Measurements from ENCODE around the gene KRT12. TPM values are rescaled to one million over a fixed set of nuclear protein-coding genes. Genes with fewer than 3 reads are reported as not detected.

The KRT12 gene
- polyA plus RNA-seq, 1 of the 3 experiments (the other 2 are of a cell fraction): not detected

GRCh38 chr17:40871316-40871715 lies 4.3 kb upstream of the KRT12 start:
- H4K20me1 ChIP-seq (ENCODE audit: insufficient read depth): no peaks in the 10 kb centered on the region
- H3K4me3 ChIP-seq (ENCODE audit: low read depth in 2 of 2, low read length in 1 of 2): no peak overlapping the region
- no peaks in the 10 kb centered on the region; the same call in 1 of the 2 replicates for H3K9me3 ChIP-seq
- ChIA-PET CTCF (interaction anchor here (1.0 kb wide), 1 partner anchor 12 kb away, joined by 3 read pairs; no protein-coding TSS in a partner anchor), POLR2A (no interaction called here)
- H3K9ac ChIP-seq: no peak overlapping the region
- no peaks in the 10 kb centered on the region for H3K36me3 ChIP-seq (replicated peaks in 1 of 2; ENCODE audit: control insufficient read depth in 1 of 2, insufficient read depth in 2 of 2, low read length in 1 of 2)
- no peak for DNase-seq
- 74% methylated on average over 7 of the region's 7 CpGs for WGBS (ENCODE audit: low lambda C conversion rate)
- peaks cover 34% of the 10 kb centered on the region for H3K27me3 ChIP-seq (ENCODE audit: insufficient read depth)
- no peaks in the 10 kb centered on the region for H3F3A ChIP-seq (replicated peaks; ENCODE audit: insufficient read depth)
- H3K9me2 ChIP-seq: no peaks in the 10 kb centered on the region
- H3K79me2 ChIP-seq (ENCODE audit: insufficient read depth): no peaks in the 10 kb centered on the region
- no peak overlapping the region for H3K27ac ChIP-seq (ENCODE audit: low read depth in 2 of 2, low read length in 1 of 2)
- H3K4me1 ChIP-seq (ENCODE audit: control insufficient read depth in 1 of 2, insufficient read depth in 2 of 2, low read depth in 1 of 2, low read length in 1 of 2): no peaks in the 10 kb centered on the region
- no peak overlapping the region for H2AFZ ChIP-seq (ENCODE audit: low read depth)
- no peak overlapping the region for H3K4me2 ChIP-seq
- TF ChIP-seq NRF1 (IDR thresholded peaks at IDR 0.05; ENCODE audit: low read depth, low read length): no peak
- no peak for TF ChIP-seq MEF2A (IDR thresholded peaks at IDR 0.05; ENCODE audit: borderline replicate concordance, low read depth)
- TF ChIP-seq TEAD4 (IDR thresholded peaks at IDR 0.05; ENCODE audit: borderline replicate concordance, insufficient read depth): no peak
- TF ChIP-seq TCF12 (IDR thresholded peaks at IDR 0.05): no peak
- no peak for TF ChIP-seq GABPA (IDR thresholded peaks at IDR 0.05; ENCODE audit: low read depth)
- no peak for TF ChIP-seq YY1 (IDR thresholded peaks at IDR 0.05; ENCODE audit: low read depth)
- TF ChIP-seq RCOR1 (IDR thresholded peaks at IDR 0.05; ENCODE audit: low read length): no peak
- TF ChIP-seq JUND (IDR thresholded peaks at IDR 0.05): no peak
- no peak for TF ChIP-seq RFX5 (IDR thresholded peaks at IDR 0.05; ENCODE audit: low read length)
- no peak for TF ChIP-seq USF2 (IDR thresholded peaks at IDR 0.05; ENCODE audit: borderline replicate concordance, low read depth, low read length)
- TF ChIP-seq CHD2 (IDR thresholded peaks at IDR 0.05; ENCODE audit: low read length, partially characterized antibody): no peak
- no peak for TF ChIP-seq SIN3A (IDR thresholded peaks at IDR 0.05; ENCODE audit: borderline replicate concordance, low read depth, low read length)
- TF ChIP-seq POLR2AphosphoS5 (IDR thresholded peaks at IDR 0.05; ENCODE audit: low read depth, low read length): no peak
- no peak for TF ChIP-seq TAF1 (IDR thresholded peaks at IDR 0.05; ENCODE audit: borderline replicate concordance, low read depth, low read length)
- no peak for TF ChIP-seq CTCF (IDR thresholded peaks at IDR 0.05)

- Histone ChIP-seq H3K4me1 (ENCODE audit: control insufficient read depth in 1 of 2, insufficient read depth in 2 of 2, low read depth in 1 of 2, low read length in 1 of 2) (no peaks in the 10 kb centered on the region), H3K4me2 (no peak overlapping the region), H4K20me1 (ENCODE audit: insufficient read depth) (no peaks in the 10 kb centered on the region), H3K79me2 (ENCODE audit: insufficient read depth) (no peaks in the 10 kb centered on the region), H3K9ac (no peak overlapping the region), H3K27ac (ENCODE audit: low read depth in 2 of 2, low read length in 1 of 2) (no peak overlapping the region), H3K36me3 (replicated peaks in 1 of 2; ENCODE audit: control insufficient read depth in 1 of 2, insufficient read depth in 2 of 2, low read length in 1 of 2) (no peaks in the 10 kb centered on the region), H3K4me3 (ENCODE audit: low read depth in 2 of 2, low read length in 1 of 2) (no peak overlapping the region), H3K9me2 (no peaks in the 10 kb centered on the region), H3K9me3 (no peaks in the 10 kb centered on the region; the same call in 1 of the 2 replicates), H2AFZ (ENCODE audit: low read depth) (no peak overlapping the region), H3F3A (replicated peaks; ENCODE audit: insufficient read depth) (no peaks in the 10 kb centered on the region), H3K27me3 (ENCODE audit: insufficient read depth) (peaks cover 39% of the 10 kb centered on the region)
- ChIA-PET CTCF (interaction anchor here (1.1 kb wide), 1 partner anchor 778 kb away, joined by 3 read pairs; no protein-coding TSS in a partner anchor), POLR2A (no interaction called here)
- 17% methylated on average over 4 of the region's 4 CpGs for WGBS (ENCODE audit: low lambda C conversion rate)
- no peak for DNase-seq
- no peak for TF ChIP-seq USF2 (IDR thresholded peaks at IDR 0.05; ENCODE audit: borderline replicate concordance, low read depth, low read length)
- no peak for TF ChIP-seq FOXJ3 (CRISPR knock-in tag; IDR thresholded peaks at IDR 0.05)
- TF ChIP-seq PBX3 (IDR thresholded peaks at IDR 0.05): no peak
- no peak for TF ChIP-seq CTCF (IDR thresholded peaks at IDR 0.05)
- TF ChIP-seq EP300 (IDR thresholded peaks at IDR 0.05; ENCODE audit: borderline replicate concordance in 1 of 2, low read depth in 1 of 2, low read length in 1 of 2): no peak
- no peak for TF ChIP-seq RAD21 (IDR thresholded peaks at IDR 0.05; ENCODE audit: low read length)
- no peak for TF ChIP-seq FOSL2 (IDR thresholded peaks at IDR 0.05; ENCODE audit: borderline replicate concordance, low read depth)
- TF ChIP-seq SMC3 (IDR thresholded peaks at IDR 0.05; ENCODE audit: low read depth, low read length): no peak
- no peak for TF ChIP-seq MAX (IDR thresholded peaks at IDR 0.05; ENCODE audit: low read depth)
- no peak for TF ChIP-seq CHD2 (IDR thresholded peaks at IDR 0.05; ENCODE audit: low read length, partially characterized antibody)
- TF ChIP-seq RCOR1 (IDR thresholded peaks at IDR 0.05; ENCODE audit: low read length): no peak
- no peak for TF ChIP-seq TCF12 (IDR thresholded peaks at IDR 0.05)
- no peak for TF ChIP-seq YY1 (IDR thresholded peaks at IDR 0.05; ENCODE audit: low read depth)
Measured at GRCh38 chr17:40870136-40870535, 3.1 kb upstream of the KRT12 start.

Measured in SK-N-SH (cell line).